HepG2 (cell line): ENCODE data around the gene ASCC2.
"Not testable (repeated sequence)": the region's sequence is repeated elsewhere in the genome, so short reads cannot be mapped to it uniquely, and the experiment has no call there.

Experiments
- ELF3 ChIP-seq: IDR thresholded peaks from 2 replicates; pipeline ENCODE4 v1.6.1; 2016; ENCODE audit warnings: missing genetic modification reagents, missing compliant biosample characterization
- GABPB1 ChIP-seq: IDR thresholded peaks from 2 replicates; pipeline ENCODE4 v1.6.1; 2016; ENCODE audit warnings: mild to moderate bottlenecking, missing genetic modification reagents, moderate library complexity, missing compliant biosample characterization
- GATAD2A ChIP-seq: IDR thresholded peaks from 2 replicates; pipeline ENCODE4 v1.6.1; 2016
- KDM5B ChIP-seq: sonication (generic); formaldehyde crosslinking; IDR thresholded peaks from 2 replicates; pipeline ENCODE4 v1.4.0; 2020; ENCODE audit warnings: missing genetic modification reagents, mild to moderate bottlenecking, borderline replicate concordance
- LRRFIP1 ChIP-seq: sonication (generic); formaldehyde crosslinking; conservative IDR thresholded peaks from 2 replicates; pipeline ENCODE4 v1.4.0; 2020; ENCODE audit warnings: missing genetic modification reagents
- POLR2A ChIP-seq, 2 experiments: IDR thresholded peaks; 2 replicates each; pipeline ENCODE4 v1.6.1; 2011; ENCODE audit warnings: low read depth in 2 of 2, low read length in 2 of 2, mild to moderate bottlenecking in 1 of 2, moderate library complexity in 1 of 2; ENCODE audit not compliant: insufficient read depth in 1 of 2
- RERE ChIP-seq: IDR thresholded peaks from 2 replicates; pipeline ENCODE4 v1.6.1; 2016; ENCODE audit warnings: low read depth, missing genetic modification reagents, missing compliant biosample characterization
- TAF1 ChIP-seq: sonication (generic); formaldehyde crosslinking; IDR thresholded peaks from 2 replicates; pipeline ENCODE4 v1.4.0; 2020; ENCODE audit warnings: missing genetic modification reagents
- ZNF10 ChIP-seq: sonication (generic); formaldehyde crosslinking; IDR thresholded peaks from 2 replicates; pipeline ENCODE4 v1.4.0; 2020; ENCODE audit warnings: mild to moderate bottlenecking, low read depth, missing genetic modification reagents, borderline replicate concordance
- ZNF317 ChIP-seq: sonication (generic); formaldehyde crosslinking; IDR thresholded peaks from 2 replicates; pipeline ENCODE4 v1.5.0; 2020; ENCODE audit warnings: mild to moderate bottlenecking, missing genetic modification reagents
- ZNF720 ChIP-seq: sonication (generic); formaldehyde crosslinking; IDR thresholded peaks from 2 replicates; pipeline ENCODE4 v1.4.0; 2020; ENCODE audit warnings: missing genetic modification reagents
- TF ChIP-seq, protein P1 (sequence below): sonication (generic); formaldehyde crosslinking; IDR thresholded peaks from 2 replicates; pipeline ENCODE4 v1.5.1; 2020; ENCODE audit warnings: mild to moderate bottlenecking, missing genetic modification reagents, borderline replicate concordance
- TF ChIP-seq, protein P2 (sequence below): sonication (generic); formaldehyde crosslinking; IDR thresholded peaks from 2 replicates; pipeline ENCODE4 v1.5.0; 2020; ENCODE audit warnings: mild to moderate bottlenecking, missing genetic modification reagents, moderate library complexity

DNA sequence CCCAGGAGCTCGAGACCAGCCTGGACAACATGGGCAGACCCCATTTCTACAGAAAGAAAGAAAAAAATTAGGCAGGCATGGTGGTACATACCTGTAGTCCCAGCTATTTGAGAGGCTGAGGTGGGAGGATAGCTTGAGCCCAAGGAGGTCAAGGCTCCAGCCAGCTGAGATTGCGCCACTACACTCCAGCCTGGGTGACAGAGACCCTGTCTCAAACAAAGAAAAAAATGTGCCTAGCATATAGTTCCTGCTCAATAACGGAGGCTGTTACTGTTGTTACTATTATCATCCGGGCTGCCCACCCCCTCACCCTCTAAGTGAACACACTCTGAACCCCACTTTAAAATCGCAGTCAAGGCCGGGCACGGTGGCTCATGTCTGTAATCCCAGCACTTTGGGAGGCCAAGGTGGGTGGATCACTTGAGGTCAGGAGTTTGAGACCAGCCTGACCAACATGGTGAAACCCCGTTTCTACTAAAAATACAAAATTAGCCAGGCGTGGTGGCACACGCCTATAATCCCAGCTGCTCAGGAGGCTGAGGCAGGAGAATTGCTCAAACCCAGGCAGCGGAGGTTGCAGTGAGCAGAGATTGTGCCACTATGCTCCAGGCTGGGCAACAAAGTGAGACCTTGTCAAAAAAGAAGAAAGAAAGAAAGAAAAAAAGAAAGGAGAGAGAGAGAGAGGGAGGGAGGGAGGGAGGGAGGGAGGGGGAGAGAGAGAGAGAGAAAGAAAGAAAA lies 83.2 kb downstream of the ASCC2 start:
- not testable (repeated sequence) for TF ChIP-seq RERE (CRISPR knock-in tag); ZNF720 (CRISPR knock-in tag); ZNF317; ELF3 (CRISPR knock-in tag); ZNF10; LRRFIP1 (CRISPR knock-in tag); KDM5B (CRISPR knock-in tag); GABPB1; GATAD2A (CRISPR knock-in tag); POLR2A (IDR thresholded peaks at IDR 0.05; ENCODE audit: insufficient read depth in 1 of 2, low read depth in 2 of 2, low read length in 2 of 2); TAF1
- TF ChIP-seq, protein P1, sequence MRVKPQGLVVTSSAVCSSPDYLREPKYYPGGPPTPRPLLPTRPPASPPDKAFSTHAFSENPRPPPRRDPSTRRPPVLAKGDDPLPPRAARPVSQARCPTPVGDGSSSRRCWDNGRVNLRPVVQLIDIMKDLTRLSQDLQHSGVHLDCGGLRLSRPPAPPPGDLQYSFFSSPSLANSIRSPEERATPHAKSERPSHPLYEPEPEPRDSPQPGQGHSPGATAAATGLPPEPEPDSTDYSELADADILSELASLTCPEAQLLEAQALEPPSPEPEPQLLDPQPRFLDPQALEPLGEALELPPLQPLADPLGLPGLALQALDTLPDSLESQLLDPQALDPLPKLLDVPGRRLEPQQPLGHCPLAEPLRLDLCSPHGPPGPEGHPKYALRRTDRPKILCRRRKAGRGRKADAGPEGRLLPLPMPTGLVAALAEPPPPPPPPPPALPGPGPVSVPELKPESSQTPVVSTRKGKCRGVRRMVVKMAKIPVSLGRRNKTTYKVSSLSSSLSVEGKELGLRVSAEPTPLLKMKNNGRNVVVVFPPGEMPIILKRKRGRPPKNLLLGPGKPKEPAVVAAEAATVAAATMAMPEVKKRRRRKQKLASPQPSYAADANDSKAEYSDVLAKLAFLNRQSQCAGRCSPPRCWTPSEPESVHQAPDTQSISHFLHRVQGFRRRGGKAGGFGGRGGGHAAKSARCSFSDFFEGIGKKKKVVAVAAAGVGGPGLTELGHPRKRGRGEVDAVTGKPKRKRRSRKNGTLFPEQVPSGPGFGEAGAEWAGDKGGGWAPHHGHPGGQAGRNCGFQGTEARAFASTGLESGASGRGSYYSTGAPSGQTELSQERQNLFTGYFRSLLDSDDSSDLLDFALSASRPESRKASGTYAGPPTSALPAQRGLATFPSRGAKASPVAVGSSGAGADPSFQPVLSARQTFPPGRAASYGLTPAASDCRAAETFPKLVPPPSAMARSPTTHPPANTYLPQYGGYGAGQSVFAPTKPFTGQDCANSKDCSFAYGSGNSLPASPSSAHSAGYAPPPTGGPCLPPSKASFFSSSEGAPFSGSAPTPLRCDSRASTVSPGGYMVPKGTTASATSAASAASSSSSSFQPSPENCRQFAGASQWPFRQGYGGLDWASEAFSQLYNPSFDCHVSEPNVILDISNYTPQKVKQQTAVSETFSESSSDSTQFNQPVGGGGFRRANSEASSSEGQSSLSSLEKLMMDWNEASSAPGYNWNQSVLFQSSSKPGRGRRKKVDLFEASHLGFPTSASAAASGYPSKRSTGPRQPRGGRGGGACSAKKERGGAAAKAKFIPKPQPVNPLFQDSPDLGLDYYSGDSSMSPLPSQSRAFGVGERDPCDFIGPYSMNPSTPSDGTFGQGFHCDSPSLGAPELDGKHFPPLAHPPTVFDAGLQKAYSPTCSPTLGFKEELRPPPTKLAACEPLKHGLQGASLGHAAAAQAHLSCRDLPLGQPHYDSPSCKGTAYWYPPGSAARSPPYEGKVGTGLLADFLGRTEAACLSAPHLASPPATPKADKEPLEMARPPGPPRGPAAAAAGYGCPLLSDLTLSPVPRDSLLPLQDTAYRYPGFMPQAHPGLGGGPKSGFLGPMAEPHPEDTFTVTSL (CRISPR knock-in tag): not testable (repeated sequence)
- TF ChIP-seq, protein P2, sequence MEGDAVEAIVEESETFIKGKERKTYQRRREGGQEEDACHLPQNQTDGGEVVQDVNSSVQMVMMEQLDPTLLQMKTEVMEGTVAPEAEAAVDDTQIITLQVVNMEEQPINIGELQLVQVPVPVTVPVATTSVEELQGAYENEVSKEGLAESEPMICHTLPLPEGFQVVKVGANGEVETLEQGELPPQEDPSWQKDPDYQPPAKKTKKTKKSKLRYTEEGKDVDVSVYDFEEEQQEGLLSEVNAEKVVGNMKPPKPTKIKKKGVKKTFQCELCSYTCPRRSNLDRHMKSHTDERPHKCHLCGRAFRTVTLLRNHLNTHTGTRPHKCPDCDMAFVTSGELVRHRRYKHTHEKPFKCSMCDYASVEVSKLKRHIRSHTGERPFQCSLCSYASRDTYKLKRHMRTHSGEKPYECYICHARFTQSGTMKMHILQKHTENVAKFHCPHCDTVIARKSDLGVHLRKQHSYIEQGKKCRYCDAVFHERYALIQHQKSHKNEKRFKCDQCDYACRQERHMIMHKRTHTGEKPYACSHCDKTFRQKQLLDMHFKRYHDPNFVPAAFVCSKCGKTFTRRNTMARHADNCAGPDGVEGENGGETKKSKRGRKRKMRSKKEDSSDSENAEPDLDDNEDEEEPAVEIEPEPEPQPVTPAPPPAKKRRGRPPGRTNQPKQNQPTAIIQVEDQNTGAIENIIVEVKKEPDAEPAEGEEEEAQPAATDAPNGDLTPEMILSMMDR (CRISPR knock-in tag): not testable (repeated sequence)
